ENCODE measurements around the gene RBMS1. TPM values are rescaled to one million over a fixed set of nuclear protein-coding genes. Genes with fewer than 3 reads are reported as not detected.
"Not testable (repeated sequence)": the region's sequence is repeated elsewhere in the genome, so short reads cannot be mapped to it uniquely, and the experiment has no call there.

The RBMS1 gene
- total RNA-seq, 4 donors from 2014 or later = 68.1 to 83.4 (median 72.5) TPM

- no peaks in the 10 kb centered on the region for H3K27me3 ChIP-seq
- no peak overlapping the region for H3K4me3 ChIP-seq
- 61 to 66% methylated on average over 4 of the region's 4 CpGs for WGBS, 2 donors
- H3K9me3 ChIP-seq = no peaks in the 10 kb centered on the region
- TF ChIP-seq POLR2A (IDR thresholded peaks at IDR 0.05) = no peak
- no peak for TF ChIP-seq EP300 (IDR thresholded peaks at IDR 0.05)
- TF ChIP-seq CTCF (IDR thresholded peaks at IDR 0.05) = no peak
- DNase-seq (ENCODE audit: low spot score in 2 of 2) = no peak
- H3K36me3 ChIP-seq = no peaks in the 10 kb centered on the region
- peaks cover 0 to 45% (median 7%) of the 10 kb centered on the region in 4 donors for H3K4me1 ChIP-seq
- H3K27ac ChIP-seq = no peak overlapping the region
These were observed 70.5 kb downstream of the RBMS1 start for GRCh38 chr2:160423126-160423525.

GRCh38 chr2:160421646-160422501 lies 71.7 kb downstream of the RBMS1 start:
- not testable (repeated sequence) for DNase-seq (ENCODE audit: low spot score in 2 of 2); H3K9me3 ChIP-seq; H3K27me3 ChIP-seq; H3K36me3 ChIP-seq; H3K27ac ChIP-seq; H3K4me3 ChIP-seq
- WGBS, 2 donors = 94 to 99% methylated on average over 3 of the region's 3 CpGs
- H3K4me1 ChIP-seq = peaks cover 0 to 44% (median 3%) of the 10 kb centered on the region in 4 donors

GRCh38 chr2:160420711-160421110 lies 72.9 kb downstream of the RBMS1 start:
- H3K36me3 ChIP-seq = no peaks in the 10 kb centered on the region
- 97 to 99% methylated on average over 4 of the region's 4 CpGs for WGBS, 2 donors
- H3K4me3 ChIP-seq = no peak overlapping the region
- no peak for DNase-seq (ENCODE audit: low spot score in 2 of 2)
- H3K4me1 ChIP-seq = peaks cover 0 to 38% (median 2%) of the 10 kb centered on the region in 4 donors
- H3K27ac ChIP-seq = no peak overlapping the region
- H3K9me3 ChIP-seq = no peaks in the 10 kb centered on the region
- H3K27me3 ChIP-seq = no peaks in the 10 kb centered on the region
- no peak for TF ChIP-seq EP300 (IDR thresholded peaks at IDR 0.05)
- TF ChIP-seq CTCF (IDR thresholded peaks at IDR 0.05) = no peak
- TF ChIP-seq POLR2A (IDR thresholded peaks at IDR 0.05) = no peak

GRCh38 chr2:160419776-160420505 lies 73.7 kb downstream of the RBMS1 start:
- WGBS, 2 donors = 63 to 70% methylated on average over 3 of the region's 3 CpGs
- Histone ChIP-seq H3K4me3 (no peak overlapping the region), H3K27me3 (no peaks in the 10 kb centered on the region), H3K36me3 (no peaks in the 10 kb centered on the region), H3K27ac (no peak overlapping the region), H3K9me3 (no peaks in the 10 kb centered on the region), H3K4me1 (peaks cover 0 to 30% (median 0%) of the 10 kb centered on the region in 4 donors)
- TF ChIP-seq CTCF (IDR thresholded peaks at IDR 0.05) (no peak), EP300 (IDR thresholded peaks at IDR 0.05) (no peak), POLR2A (IDR thresholded peaks at IDR 0.05) (no peak)
- no peak for DNase-seq (ENCODE audit: low spot score in 2 of 2)

- Histone ChIP-seq H3K36me3 (no peaks in the 10 kb centered on the region), H3K27me3 (no peaks in the 10 kb centered on the region), H3K9me3 (no peaks in the 10 kb centered on the region), H3K27ac (no peak overlapping the region), H3K4me1 (peaks cover 0 to 29% (median 0%) of the 10 kb centered on the region in 4 donors), H3K4me3 (no peak overlapping the region)
- WGBS, 2 donors = 58 to 85% methylated on average over 1 of the region's 1 CpG
- no peak for TF ChIP-seq CTCF (IDR thresholded peaks at IDR 0.05)
- no peak for TF ChIP-seq EP300 (IDR thresholded peaks at IDR 0.05)
- no peak for TF ChIP-seq POLR2A (IDR thresholded peaks at IDR 0.05)
- DNase-seq (ENCODE audit: low spot score in 2 of 2) = no peak
These were observed 74.8 kb downstream of the RBMS1 start for GRCh38 chr2:160418853-160419252.

All from tibial nerve (tissue), 4 donors.